ENCODE results near the gene APBA1. TPM values are rescaled to one million over a fixed set of nuclear protein-coding genes. Genes with fewer than 3 reads are reported as not detected.

APBA1 gene
- total RNA-seq, 1 experiment from 2014 or later: 1.8 TPM

DNA sequence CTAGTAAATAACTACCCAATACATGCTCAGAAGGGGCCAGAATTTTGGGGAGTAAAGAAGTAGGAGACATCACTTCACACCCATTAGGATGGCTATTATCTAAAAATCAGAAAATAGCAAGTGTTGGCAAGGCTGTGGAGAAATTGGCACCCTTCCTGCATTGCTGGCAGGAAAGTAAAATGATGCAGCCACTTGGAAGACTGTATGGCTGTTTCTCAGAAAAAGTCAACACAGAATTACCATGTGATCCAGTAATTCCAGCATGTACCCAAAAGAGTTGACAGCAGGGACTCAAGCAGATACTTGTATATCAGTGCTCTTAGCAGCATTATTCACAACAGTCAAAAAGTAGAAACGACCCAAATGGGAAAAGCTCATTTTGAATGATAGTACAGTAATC, 107.6 kb downstream of the APBA1 start:
- H3T11ph ChIP-seq (ENCODE audit: low read length): no peak overlapping the region
- no peak overlapping the region for H3K4me3 Mint-ChIP-seq

More for the DNA sequence above, 107.6 kb downstream of the APBA1 start:
- H3K4me1 ChIP-seq (ENCODE audit: insufficient read depth, low read length): no peaks in the 10 kb centered on the region; the same call in 1 of the 2 replicates
- TF ChIP-seq, protein P1, sequence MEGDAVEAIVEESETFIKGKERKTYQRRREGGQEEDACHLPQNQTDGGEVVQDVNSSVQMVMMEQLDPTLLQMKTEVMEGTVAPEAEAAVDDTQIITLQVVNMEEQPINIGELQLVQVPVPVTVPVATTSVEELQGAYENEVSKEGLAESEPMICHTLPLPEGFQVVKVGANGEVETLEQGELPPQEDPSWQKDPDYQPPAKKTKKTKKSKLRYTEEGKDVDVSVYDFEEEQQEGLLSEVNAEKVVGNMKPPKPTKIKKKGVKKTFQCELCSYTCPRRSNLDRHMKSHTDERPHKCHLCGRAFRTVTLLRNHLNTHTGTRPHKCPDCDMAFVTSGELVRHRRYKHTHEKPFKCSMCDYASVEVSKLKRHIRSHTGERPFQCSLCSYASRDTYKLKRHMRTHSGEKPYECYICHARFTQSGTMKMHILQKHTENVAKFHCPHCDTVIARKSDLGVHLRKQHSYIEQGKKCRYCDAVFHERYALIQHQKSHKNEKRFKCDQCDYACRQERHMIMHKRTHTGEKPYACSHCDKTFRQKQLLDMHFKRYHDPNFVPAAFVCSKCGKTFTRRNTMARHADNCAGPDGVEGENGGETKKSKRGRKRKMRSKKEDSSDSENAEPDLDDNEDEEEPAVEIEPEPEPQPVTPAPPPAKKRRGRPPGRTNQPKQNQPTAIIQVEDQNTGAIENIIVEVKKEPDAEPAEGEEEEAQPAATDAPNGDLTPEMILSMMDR (conservative IDR thresholded peaks at IDR 0.05): no peak
- H3K23me2 ChIP-seq (ENCODE audit: insufficient read length, low read depth, low read length, poor library complexity, severe bottlenecking): no peaks in the 10 kb centered on the region
- no peak overlapping the region for H2BK12ac ChIP-seq (ENCODE audit: insufficient read length, low read depth, low read length)
- DNase-seq: no peak
- H2BK5ac ChIP-seq (ENCODE audit: insufficient read length, low read length): no peak overlapping the region
- H3K14ac ChIP-seq (ENCODE audit: insufficient read depth, low read length): no peak overlapping the region
- no peak overlapping the region for H2AFZ ChIP-seq (ENCODE audit: low read length)
- H3K79me1 ChIP-seq (ENCODE audit: insufficient read depth, low read depth, low read length, poor library complexity, severe bottlenecking): no peaks in the 10 kb centered on the region
- H3K9ac ChIP-seq (ENCODE audit: extremely low read depth, insufficient read length, low read length): no peak overlapping the region
- H3K4me2 ChIP-seq (ENCODE audit: insufficient read depth, insufficient read length, low read length): no peak overlapping the region
- no peaks in the 10 kb centered on the region for H3K79me2 ChIP-seq (ENCODE audit: insufficient read depth, low read length)
- H3K23ac ChIP-seq (ENCODE audit: insufficient read length, low read depth, low read length): no peak overlapping the region
- no peak overlapping the region for H3K56ac ChIP-seq (ENCODE audit: insufficient read length, low read depth, low read length)
- H2BK15ac ChIP-seq (ENCODE audit: low read depth, low read length): no peak overlapping the region
- H3K4me1 Mint-ChIP-seq: peaks cover 2 to 6% of the 10 kb centered on the region in 2 experiments; a peak in 2 of 4 replicates
- H4K5ac ChIP-seq (ENCODE audit: insufficient read length, low read depth, low read length): no peak overlapping the region
- H2BK120ac ChIP-seq (ENCODE audit: low read depth, low read length, poor library complexity, severe bottlenecking): no peak overlapping the region
- no peaks in the 10 kb centered on the region for H3K9me3 Mint-ChIP-seq
- H4K91ac ChIP-seq (ENCODE audit: insufficient read length, low read depth, low read length): no peak overlapping the region
- no peaks in the 10 kb centered on the region for H3K27me3 Mint-ChIP-seq (ENCODE audit: low read depth)
- no peaks in the 10 kb centered on the region for H3K36me3 Mint-ChIP-seq (ENCODE audit: insufficient read depth in 1 of 3, low read depth in 3 of 3)
- no peaks in the 10 kb centered on the region for H3K27me3 ChIP-seq (ENCODE audit: insufficient read depth, low read length)
- no peaks in the 10 kb centered on the region for H3K9me3 ChIP-seq (ENCODE audit: control insufficient read depth, low read depth, low read length)
- H3K27ac ChIP-seq (ENCODE audit: insufficient read length, low read depth, low read length): no peak overlapping the region
- H2BK20ac ChIP-seq (ENCODE audit: low read depth, low read length, poor library complexity, severe bottlenecking): no peak overlapping the region
- no peak overlapping the region for H4K8ac ChIP-seq (replicated peaks; ENCODE audit: insufficient read length, low read depth, low read length)
- no CpG with 5 or more reads among the region's 1 CpG for WGBS (ENCODE audit: extremely low coverage, insufficient read length, low lambda C conversion rate)
- no peak overlapping the region for H3K4ac ChIP-seq (ENCODE audit: low read depth, low read length)
- H2AK5ac ChIP-seq (ENCODE audit: insufficient read length, low read length): no peak overlapping the region
- no peaks in the 10 kb centered on the region for H4K20me1 ChIP-seq (ENCODE audit: control insufficient read depth, insufficient read depth, insufficient read length)
- H3K18ac ChIP-seq (ENCODE audit: insufficient read length, low read depth, low read length): no peak overlapping the region
- H3K27ac Mint-ChIP-seq: no peak overlapping the region

Data from H9 (cell line).